KMS-11 (cell line): ENCODE results near the gene FAM222A.

Experiments
- H2AFZ ChIP-seq: fragments of 200-600 bp; sonication (generic); 2 replicates; pipeline ENCODE4 v1.6.1; 2016; ENCODE audit warnings: antibody characterized with exemption, mixed run types, low read depth
- H3K27ac ChIP-seq: fragments of 200-600 bp; sonication (generic); 2 replicates; pipeline ENCODE4 v1.6.1; 2016; ENCODE audit warnings: mild to moderate bottlenecking, mixed run types
- H3K27me3 ChIP-seq: fragments of 200-600 bp; sonication (generic); 2 replicates; pipeline ENCODE4 v1.6.1; 2017; ENCODE audit warnings: mild to moderate bottlenecking, low read depth, mixed run types, moderate library complexity; ENCODE audit not compliant: insufficient read depth
- H3K36me3 ChIP-seq: fragments of 200-600 bp; sonication (generic); 2 replicates; pipeline ENCODE4 v1.6.1; 2017; ENCODE audit warnings: mild to moderate bottlenecking, mixed run types; ENCODE audit not compliant: insufficient read depth
- H3K4me1 ChIP-seq: fragments of 200-600 bp; sonication (generic); 2 replicates; pipeline ENCODE4 v1.6.1; 2016; ENCODE audit warnings: mild to moderate bottlenecking, low read depth, mixed run types; ENCODE audit not compliant: poor library complexity, severe bottlenecking
- H3K4me2 ChIP-seq: fragments of 200-600 bp; sonication (generic); 2 replicates; pipeline ENCODE4 v1.7.0; 2016; ENCODE audit warnings: mild to moderate bottlenecking, mixed run types
- H3K4me3 ChIP-seq: fragments of 200-600 bp; sonication (generic); IDR thresholded peaks from 2 replicates; pipeline ENCODE4 v1.6.1; 2017; ENCODE audit warnings: low read depth, low read length, mixed read lengths; ENCODE audit not compliant: insufficient read depth
- H3K79me2 ChIP-seq: fragments of 200-600 bp; sonication (generic); 2 replicates; pipeline ENCODE4 v1.6.1; 2016; ENCODE audit warnings: low read depth, mixed run types; ENCODE audit not compliant: insufficient read depth
- H3K9ac ChIP-seq: fragments of 200-600 bp; sonication (generic); 2 replicates; pipeline ENCODE4 v1.6.1; 2016; ENCODE audit warnings: mild to moderate bottlenecking, mixed run types
- H4K20me1 ChIP-seq: fragments of 200-600 bp; sonication (generic); 2 replicates; pipeline ENCODE4 v1.6.1; 2016; ENCODE audit warnings: mild to moderate bottlenecking, mixed run types; ENCODE audit not compliant: insufficient read depth
- TF ChIP-seq, protein P1 (sequence below): fragments of 200-600 bp; sonication (generic); conservative IDR thresholded peaks from 2 replicates; pipeline ENCODE4 v1.6.1; 2017; ENCODE audit warnings: low read depth, mild to moderate bottlenecking, antibody characterized with exemption, low read length, moderate library complexity, mixed read lengths

FAM222A gene

DNA sequence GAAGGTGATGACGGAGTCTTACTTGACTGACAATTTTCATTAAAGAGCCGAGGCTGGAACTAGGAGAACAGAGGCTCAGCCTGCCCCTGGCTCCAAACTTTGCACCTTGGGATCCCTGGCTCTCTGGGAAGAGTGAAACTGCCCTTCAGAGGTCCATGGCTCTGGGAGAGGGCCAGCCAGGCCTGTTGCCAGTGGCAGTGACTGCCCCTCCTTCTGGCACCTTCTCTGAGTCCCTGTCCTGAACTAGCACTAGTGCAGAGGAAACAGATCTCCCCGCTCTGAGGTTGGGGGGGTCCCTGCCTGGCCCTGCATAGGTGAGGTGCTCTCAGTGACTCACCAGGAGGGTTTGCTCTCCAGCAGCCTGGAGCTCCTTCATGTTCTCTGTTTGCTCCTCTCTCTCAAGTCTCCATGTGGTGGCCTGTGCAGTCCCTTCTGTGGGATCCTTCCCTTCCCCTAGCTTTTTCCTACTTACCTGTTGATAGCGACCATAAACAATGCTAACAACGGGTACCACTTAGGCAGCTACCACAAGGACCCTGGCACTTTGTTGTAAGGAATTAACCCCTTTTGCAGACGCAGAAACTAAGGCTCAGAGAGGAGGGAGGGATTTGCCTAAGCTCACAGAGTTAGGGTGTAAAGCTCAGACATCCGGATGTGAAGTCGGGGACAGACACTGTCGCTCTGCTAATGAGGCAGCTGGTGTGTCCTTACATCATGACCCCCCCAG, 22.4 kb downstream of the FAM222A start:
- Histone ChIP-seq H4K20me1 (no peaks in the 10 kb centered on the region), H2AFZ (no peak overlapping the region), H3K36me3 (no peaks in the 10 kb centered on the region), H3K9ac (no peak overlapping the region), H3K4me2 (no peak overlapping the region), H3K27ac (no peak overlapping the region), H3K79me2 (no peaks in the 10 kb centered on the region), H3K4me3 (no peak overlapping the region), H3K4me1 (no peaks in the 10 kb centered on the region), H3K27me3 (no peaks in the 10 kb centered on the region)
- TF ChIP-seq, protein P1, sequence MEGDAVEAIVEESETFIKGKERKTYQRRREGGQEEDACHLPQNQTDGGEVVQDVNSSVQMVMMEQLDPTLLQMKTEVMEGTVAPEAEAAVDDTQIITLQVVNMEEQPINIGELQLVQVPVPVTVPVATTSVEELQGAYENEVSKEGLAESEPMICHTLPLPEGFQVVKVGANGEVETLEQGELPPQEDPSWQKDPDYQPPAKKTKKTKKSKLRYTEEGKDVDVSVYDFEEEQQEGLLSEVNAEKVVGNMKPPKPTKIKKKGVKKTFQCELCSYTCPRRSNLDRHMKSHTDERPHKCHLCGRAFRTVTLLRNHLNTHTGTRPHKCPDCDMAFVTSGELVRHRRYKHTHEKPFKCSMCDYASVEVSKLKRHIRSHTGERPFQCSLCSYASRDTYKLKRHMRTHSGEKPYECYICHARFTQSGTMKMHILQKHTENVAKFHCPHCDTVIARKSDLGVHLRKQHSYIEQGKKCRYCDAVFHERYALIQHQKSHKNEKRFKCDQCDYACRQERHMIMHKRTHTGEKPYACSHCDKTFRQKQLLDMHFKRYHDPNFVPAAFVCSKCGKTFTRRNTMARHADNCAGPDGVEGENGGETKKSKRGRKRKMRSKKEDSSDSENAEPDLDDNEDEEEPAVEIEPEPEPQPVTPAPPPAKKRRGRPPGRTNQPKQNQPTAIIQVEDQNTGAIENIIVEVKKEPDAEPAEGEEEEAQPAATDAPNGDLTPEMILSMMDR: no peak

- no peaks in the 10 kb centered on the region for H4K20me1 ChIP-seq
- no peak overlapping the region for H3K4me2 ChIP-seq
- no peaks in the 10 kb centered on the region for H3K36me3 ChIP-seq
- no peak overlapping the region for H3K4me3 ChIP-seq
- H3K27ac ChIP-seq: no peak overlapping the region
- H3K79me2 ChIP-seq: no peaks in the 10 kb centered on the region
- H2AFZ ChIP-seq: no peak overlapping the region
- no peaks in the 10 kb centered on the region for H3K4me1 ChIP-seq
- H3K27me3 ChIP-seq: no peaks in the 10 kb centered on the region
- TF ChIP-seq, protein P1: no peak
- no peak overlapping the region for H3K9ac ChIP-seq
Measured at GRCh38 chr12:109736552-109737108, 23.0 kb downstream of the FAM222A start.

GRCh38 chr12:109737126-109737525, 23.5 kb downstream of the FAM222A start:
- no peak overlapping the region for H3K4me3 ChIP-seq

GRCh38 chr12:109737631-109738030, 24.0 kb downstream of the FAM222A start:
- no peaks in the 10 kb centered on the region for H3K27me3 ChIP-seq
- TF ChIP-seq, protein P1: no peak
- H3K4me1 ChIP-seq: no peaks in the 10 kb centered on the region
- no peaks in the 10 kb centered on the region for H4K20me1 ChIP-seq
- H3K27ac ChIP-seq: no peak overlapping the region
- no peaks in the 10 kb centered on the region for H3K36me3 ChIP-seq
- no peak overlapping the region for H3K9ac ChIP-seq
- H3K79me2 ChIP-seq: no peaks in the 10 kb centered on the region
- H3K4me2 ChIP-seq: no peak overlapping the region
- no peak overlapping the region for H3K4me3 ChIP-seq
- H2AFZ ChIP-seq: no peak overlapping the region

More at GRCh38 chr12:109737126-109737525, 23.5 kb downstream of the FAM222A start:
- no peaks in the 10 kb centered on the region for H3K27me3 ChIP-seq
- no peaks in the 10 kb centered on the region for H3K4me1 ChIP-seq
- H3K36me3 ChIP-seq: no peaks in the 10 kb centered on the region
- no peaks in the 10 kb centered on the region for H3K79me2 ChIP-seq
- TF ChIP-seq, protein P1: no peak
- no peak overlapping the region for H3K27ac ChIP-seq
- H4K20me1 ChIP-seq: no peaks in the 10 kb centered on the region
- H3K9ac ChIP-seq: no peak overlapping the region
- no peak overlapping the region for H2AFZ ChIP-seq
- no peak overlapping the region for H3K4me2 ChIP-seq
